AG04449 (cell line): ENCODE results near the gene TRDN.
"Not testable (repeated sequence)": the region's sequence is repeated elsewhere in the genome, so short reads cannot be mapped to it uniquely, and the experiment has no call there.

ENCODE experiments used
- CTCF ChIA-PET: fragments of 350-600 bp; formaldehyde crosslinking; extraction: SDS; loops from one replicate; lab custom pipeline; 2021; ENCODE audit warnings: antibody characterized with exemption; lab: Yijun Ruan, JAX
- POLR2A ChIA-PET: fragments of 400-600, 350-600 bp; formaldehyde crosslinking; extraction: SDS; loops from one replicate; lab custom pipeline; 2020; ENCODE audit warnings: antibody characterized with exemption, inconsistent platforms; lab: Yijun Ruan, JAX
- DNase-seq: peaks from one replicate; pipeline ENCODE4 v3.0.0-alpha.2; 2010; ENCODE audit warnings: low read depth, low spot score
- H3K4me3 ChIP-seq: 2 replicates; pipeline ENCODE4 v1.5.1; 2011; ENCODE audit warnings: low read depth, mild to moderate bottlenecking, control low read depth, low read length
- CTCF ChIP-seq: IDR thresholded peaks from one replicate; pipeline ENCODE4 v1.5.1; 2011; ENCODE audit warnings: mild to moderate bottlenecking, moderate library complexity, low read length, control low read depth, inconsistent platforms; ENCODE audit not compliant: insufficient read depth; ENCODE audit errors: missing control alignments

TRDN gene

GRCh38 chr6:123462152-123462551 lies 174.6 kb downstream of the TRDN start:
- ChIA-PET CTCF (no interaction called here), POLR2A (no interaction called here)
- H3K4me3 ChIP-seq: no peak overlapping the region
- DNase-seq: no peak
- TF ChIP-seq CTCF: no peak

DNA sequence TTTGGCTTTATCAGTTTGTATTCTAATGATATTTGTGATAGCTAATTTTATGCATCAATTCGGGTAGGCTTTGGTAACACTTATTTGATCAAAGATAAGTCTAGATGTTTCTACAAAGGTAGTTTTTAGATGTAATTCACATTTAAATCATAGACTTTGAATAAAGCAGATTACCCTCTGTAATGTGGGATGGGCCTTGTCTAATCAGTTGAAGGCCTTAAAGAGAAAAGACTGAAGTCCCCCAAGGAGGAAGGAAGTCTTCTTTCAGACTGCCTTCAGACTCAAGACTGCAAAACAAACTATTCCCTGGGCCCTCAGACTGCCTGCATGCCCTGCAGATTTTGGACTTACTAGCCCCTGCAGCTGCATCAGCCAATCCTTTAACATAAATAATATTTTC lies 178.5 kb downstream of the TRDN start:
- no peak overlapping the region for H3K4me3 ChIP-seq
- DNase-seq: no peak
- CTCF ChIA-PET: no interaction called here
- TF ChIP-seq CTCF: no peak
- POLR2A ChIA-PET: no interaction called here

DNA sequence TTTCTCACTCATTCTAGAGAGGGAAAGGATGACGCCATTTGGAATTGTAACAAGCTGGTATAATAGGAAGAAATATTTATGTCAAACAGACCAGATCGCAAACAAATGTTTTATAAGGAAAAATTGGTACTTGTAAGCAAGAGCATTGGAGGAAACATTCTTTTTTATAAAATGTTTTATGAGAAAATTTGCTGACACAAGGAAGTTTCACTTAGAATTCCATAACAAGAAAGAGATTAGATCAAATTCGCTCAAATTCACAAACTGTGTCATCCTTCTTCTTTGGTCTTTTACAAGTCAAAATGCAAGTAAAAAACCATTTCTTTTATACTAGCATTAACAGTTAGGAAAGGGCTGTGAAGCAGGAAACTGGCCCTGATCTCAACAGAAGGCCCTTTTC lies 179.9 kb downstream of the TRDN start:
- ChIA-PET POLR2A (no interaction called here), CTCF (no interaction called here)
- no peak for TF ChIP-seq CTCF
- H3K4me3 ChIP-seq: no peak overlapping the region
- DNase-seq: no peak

GRCh38 chr6:123454448-123454847 lies 182.3 kb downstream of the TRDN start:
- no peak for TF ChIP-seq CTCF
- ChIA-PET CTCF (no interaction called here), POLR2A (no interaction called here)
- no peak overlapping the region for H3K4me3 ChIP-seq
- no peak for DNase-seq

GRCh38 chr6:123453071-123453470 lies 183.7 kb downstream of the TRDN start:
- POLR2A ChIA-PET, CTCF ChIA-PET, H3K4me3 ChIP-seq, DNase-seq: not testable (repeated sequence)

- no peak overlapping the region for H3K4me3 ChIP-seq
- DNase-seq: no peak
- TF ChIP-seq CTCF: no peak
- POLR2A ChIA-PET: no interaction called here
- CTCF ChIA-PET: no interaction called here
Observed at GRCh38 chr6:123448306-123448884, 188.4 kb downstream of the TRDN start.

DNA sequence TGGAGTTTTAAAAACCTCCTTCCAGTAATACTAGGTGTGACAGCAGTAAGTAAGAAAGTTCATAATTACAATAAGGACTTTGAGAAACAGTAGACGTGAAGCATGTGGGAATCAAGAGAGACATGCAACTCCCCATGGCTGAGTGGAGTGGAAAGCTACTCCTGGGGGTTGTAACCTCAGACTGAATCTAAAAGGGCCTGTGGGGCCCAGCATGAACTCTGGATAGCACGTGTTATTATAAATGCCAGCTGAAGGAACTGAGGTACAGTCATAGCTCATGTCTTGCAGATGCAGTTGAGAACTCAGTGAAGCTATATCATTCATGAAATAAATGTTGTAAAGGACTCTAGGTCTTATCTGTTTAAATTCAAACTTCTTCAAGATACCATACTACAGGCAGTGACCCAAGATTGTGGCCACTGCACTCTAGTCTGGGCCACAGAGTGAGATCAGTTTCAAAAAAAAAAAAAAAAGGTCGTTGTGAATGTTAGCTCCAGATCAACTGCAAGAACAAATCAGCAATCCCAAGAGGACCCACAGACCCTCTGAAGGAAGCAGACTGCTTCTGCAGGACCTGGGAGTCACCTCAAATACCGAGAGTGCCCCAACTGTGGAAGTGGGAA lies 189.3 kb downstream of the TRDN start:
- DNase-seq: no peak
- ChIA-PET CTCF (no interaction called here), POLR2A (no interaction called here)
- no peak for TF ChIP-seq CTCF
- no peak overlapping the region for H3K4me3 ChIP-seq
